K562 (cell line): ENCODE data around the gene SIGLEC7. TPM values are rescaled to one million over a fixed set of nuclear protein-coding genes. Genes with fewer than 3 reads are reported as not detected.
A peak's percentile ranks its signal among the peaks of the same experiment; 100 is the strongest.

Experiments used
- ASH1L ChIP-seq: fragments of 450-650 bp; IDR thresholded peaks from 2 replicates; pipeline ENCODE4 v1.6.1; 2018; ENCODE audit warnings: borderline replicate concordance, mild to moderate bottlenecking, low read depth; ENCODE audit not compliant: partially characterized antibody
- CBX3 ChIP-seq, 2 experiments: IDR thresholded peaks; 1 replicate in 1 of 2; 2 replicates in 1 of 2; pipeline ENCODE4 v1.6.1; 2012; ENCODE audit warnings: inconsistent platforms in 2 of 2, low read length in 2 of 2, borderline replicate concordance in 1 of 2, control low read depth in 1 of 2
- FOXP1 ChIP-seq: sonication (generic); formaldehyde crosslinking; IDR thresholded peaks from 2 replicates; pipeline ENCODE4 v1.8.0; 2022; ENCODE audit warnings: mild to moderate bottlenecking, missing genetic modification reagents
- HLTF ChIP-seq: fragments of 450-650 bp; IDR thresholded peaks from 2 replicates; pipeline ENCODE4 v1.6.1; 2016
- LCOR ChIP-seq: sonication (generic); formaldehyde crosslinking; IDR thresholded peaks from 2 replicates; pipeline ENCODE4 v1.8.0; 2022; ENCODE audit warnings: mild to moderate bottlenecking, missing genetic modification reagents
- NR2F6 ChIP-seq: fragments of 450-650 bp; formaldehyde crosslinking; IDR thresholded peaks from 2 replicates; pipeline ENCODE4 v1.4.0; 2020; ENCODE audit warnings: mild to moderate bottlenecking
- RNF2 ChIP-seq: sonication (generic); IDR thresholded peaks from 2 replicates; pipeline ENCODE4 v1.6.1; 2016
- SMC3 ChIP-seq: conservative IDR thresholded peaks from 2 replicates; pipeline ENCODE4 v1.6.1; 2011; ENCODE audit warnings: low read depth, low read length, improper control_type of control experiment; ENCODE audit not compliant: insufficient read depth
- SOX6 ChIP-seq: fragments of 450-650 bp; IDR thresholded peaks from 2 replicates; pipeline ENCODE4 v1.6.1; 2014; ENCODE audit warnings: mild to moderate bottlenecking
- polyA plus RNA-seq, 8 experiments: library from polyadenylated mRNA; depleted of rRNA in 4 of 8; stranded (reverse) in 5 of 8; unstranded in 3 of 8; fragments of >200 nt; fragmentation: Nextera tagmentation in 2 of 8; fragmentation: Illumina TruSeq in 1 of 8; extraction: Ambion mirVana in 2 of 8; extraction: Trizol in 1 of 8; gene quantifications; 2 replicates each; pipeline versions ENCODE4 v1.2.1 to v1.2.3, GENCODE V29; 2011 to 2014; ENCODE audit warnings: inconsistent platforms in 1 of 8, missing spikeins in 1 of 8
- total RNA-seq, 7 experiments: library from RNA; depleted of rRNA in 6 of 7; stranded (reverse); fragments of >200 nt in 6 of 7; fragmentation: Illumina TruSeq in 2 of 7; extraction: Trizol in 2 of 7; gene quantifications; 2 replicates each; pipeline versions ENCODE4 v1.2.1 to v1.2.3, GENCODE V29; 2011 to 2021; ENCODE audit warnings: low replicate concordance in 1 of 7
- TF ChIP-seq, protein P1 (sequence below): sonication (generic); formaldehyde crosslinking; IDR thresholded peaks from 2 replicates; pipeline ENCODE4 v1.8.1; 2023; ENCODE audit warnings: mild to moderate bottlenecking, missing genetic modification reagents
- TF ChIP-seq, protein P2 (sequence below): fragments of 450-650 bp; IDR thresholded peaks from 2 replicates; pipeline ENCODE4 v1.6.1; 2014; ENCODE audit warnings: low read depth, mild to moderate bottlenecking, moderate library complexity, borderline replicate concordance
- TF ChIP-seq, protein P3 (sequence below): IDR thresholded peaks from 2 replicates; pipeline ENCODE4 v1.6.1; 2011; ENCODE audit not compliant: insufficient read length; ENCODE audit errors: extremely low read depth

The SIGLEC7 gene
- total and polyA plus RNA-seq, 9 of the 15 experiments (the other 6 are each of a cell fraction or from before 2014, with no cell fraction given): 0.10 to 0.12 TPM; not detected in 7

- TF ChIP-seq, protein P1, sequence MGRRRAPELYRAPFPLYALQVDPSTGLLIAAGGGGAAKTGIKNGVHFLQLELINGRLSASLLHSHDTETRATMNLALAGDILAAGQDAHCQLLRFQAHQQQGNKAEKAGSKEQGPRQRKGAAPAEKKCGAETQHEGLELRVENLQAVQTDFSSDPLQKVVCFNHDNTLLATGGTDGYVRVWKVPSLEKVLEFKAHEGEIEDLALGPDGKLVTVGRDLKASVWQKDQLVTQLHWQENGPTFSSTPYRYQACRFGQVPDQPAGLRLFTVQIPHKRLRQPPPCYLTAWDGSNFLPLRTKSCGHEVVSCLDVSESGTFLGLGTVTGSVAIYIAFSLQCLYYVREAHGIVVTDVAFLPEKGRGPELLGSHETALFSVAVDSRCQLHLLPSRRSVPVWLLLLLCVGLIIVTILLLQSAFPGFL (CRISPR knock-in tag): no peak
- TF ChIP-seq, protein P2, sequence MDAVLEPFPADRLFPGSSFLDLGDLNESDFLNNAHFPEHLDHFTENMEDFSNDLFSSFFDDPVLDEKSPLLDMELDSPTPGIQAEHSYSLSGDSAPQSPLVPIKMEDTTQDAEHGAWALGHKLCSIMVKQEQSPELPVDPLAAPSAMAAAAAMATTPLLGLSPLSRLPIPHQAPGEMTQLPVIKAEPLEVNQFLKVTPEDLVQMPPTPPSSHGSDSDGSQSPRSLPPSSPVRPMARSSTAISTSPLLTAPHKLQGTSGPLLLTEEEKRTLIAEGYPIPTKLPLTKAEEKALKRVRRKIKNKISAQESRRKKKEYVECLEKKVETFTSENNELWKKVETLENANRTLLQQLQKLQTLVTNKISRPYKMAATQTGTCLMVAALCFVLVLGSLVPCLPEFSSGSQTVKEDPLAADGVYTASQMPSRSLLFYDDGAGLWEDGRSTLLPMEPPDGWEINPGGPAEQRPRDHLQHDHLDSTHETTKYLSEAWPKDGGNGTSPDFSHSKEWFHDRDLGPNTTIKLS: no peak
- TF ChIP-seq NR2F6 (CRISPR knock-in tag) (no peak), SOX6 (no peak; the same call in 1 of the 2 replicates), RNF2 (no peak), FOXP1 (no peak), SMC3 (peak; percentile 80), HLTF (no peak), ASH1L (peak; percentile 25), CBX3 (IDR thresholded peaks at IDR 0.05; ENCODE audit: borderline replicate concordance in 1 of 2, low read length in 2 of 2) (no peak), LCOR (CRISPR knock-in tag) (no peak; the same call in 1 of the 2 replicates)
- TF ChIP-seq, protein P3, sequence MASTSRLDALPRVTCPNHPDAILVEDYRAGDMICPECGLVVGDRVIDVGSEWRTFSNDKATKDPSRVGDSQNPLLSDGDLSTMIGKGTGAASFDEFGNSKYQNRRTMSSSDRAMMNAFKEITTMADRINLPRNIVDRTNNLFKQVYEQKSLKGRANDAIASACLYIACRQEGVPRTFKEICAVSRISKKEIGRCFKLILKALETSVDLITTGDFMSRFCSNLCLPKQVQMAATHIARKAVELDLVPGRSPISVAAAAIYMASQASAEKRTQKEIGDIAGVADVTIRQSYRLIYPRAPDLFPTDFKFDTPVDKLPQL: no peak
Observed at GRCh38 chr19:51158474-51159129, 16.5 kb downstream of the SIGLEC7 start (continued).
